ENCODE measurements around the gene AKR1C4. TPM values are rescaled to one million over a fixed set of nuclear protein-coding genes. Genes with fewer than 3 reads are reported as not detected.
"Not testable (repeated sequence)": the region's sequence is repeated elsewhere in the genome, so short reads cannot be mapped to it uniquely, and the experiment has no call there.

The AKR1C4 gene
- total RNA-seq, 1 experiment from 2014 or later = not detected

DNA sequence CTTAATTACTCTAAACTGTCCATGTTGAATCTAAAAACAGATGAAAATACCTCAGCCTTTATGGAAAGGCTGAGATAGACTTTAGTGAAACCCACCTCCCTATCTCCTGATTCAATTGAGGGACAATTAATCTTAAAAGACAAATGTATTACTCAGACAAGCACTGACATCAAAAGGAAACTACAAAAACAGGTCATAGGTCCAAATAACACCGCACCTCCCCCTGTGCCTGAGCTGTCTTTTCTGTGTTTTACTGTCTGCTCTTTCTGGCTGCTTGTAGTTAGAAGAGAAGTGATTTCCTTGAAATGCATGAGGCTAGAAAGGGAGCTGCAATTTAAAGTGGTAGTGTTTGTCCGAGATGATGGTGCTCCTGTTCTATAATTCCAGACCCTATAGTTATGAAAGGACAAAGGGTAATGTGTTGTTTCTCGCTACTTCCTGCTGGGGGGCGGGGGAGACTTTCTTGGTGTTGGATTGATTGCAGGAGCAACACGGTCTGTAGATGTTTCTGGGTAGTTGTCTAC is 27.7 kb upstream of the AKR1C4 start:
- H2BK15ac ChIP-seq (ENCODE audit: low read depth, low read length) = no peak overlapping the region
- Mint-ChIP-seq H3K27ac (no peak overlapping the region), H3K4me1 (peaks cover 3 to 4% of the 10 kb centered on the region in 2 experiments; a peak in 2 of 4 replicates), H3K4me3 (no peak overlapping the region), H3K9me3 (peaks cover 72% of the 10 kb centered on the region in 2 experiments), H3K36me3 (ENCODE audit: insufficient read depth in 1 of 3, low read depth in 3 of 3) (peaks cover 0 to 30% (median 13%) of the 10 kb centered on the region in 3 experiments; a peak in 5 of 7 replicates), H3K27me3 (ENCODE audit: low read depth) (peaks cover 82% of the 10 kb centered on the region)
- H2BK12ac ChIP-seq (ENCODE audit: insufficient read length, low read depth, low read length) = no peak overlapping the region
- H4K8ac ChIP-seq (replicated peaks; ENCODE audit: insufficient read length, low read depth, low read length) = no peak overlapping the region
- H4K5ac ChIP-seq (ENCODE audit: insufficient read length, low read depth, low read length) = no peak overlapping the region
- no peaks in the 10 kb centered on the region for H4K20me1 ChIP-seq (ENCODE audit: control insufficient read depth, insufficient read depth, insufficient read length)
- no peak overlapping the region for H3K27ac ChIP-seq (ENCODE audit: insufficient read length, low read depth, low read length)
- H3K4me2 ChIP-seq (ENCODE audit: insufficient read depth, insufficient read length, low read length) = no peak overlapping the region
- H3T11ph ChIP-seq (ENCODE audit: low read length) = no peak overlapping the region
- peaks cover 9% of the 10 kb centered on the region; the same call in 1 of the 2 replicates for H3K27me3 ChIP-seq (ENCODE audit: insufficient read depth, low read length)
- no peak overlapping the region for H4K91ac ChIP-seq (ENCODE audit: insufficient read length, low read depth, low read length)
- H3K23ac ChIP-seq (ENCODE audit: insufficient read length, low read depth, low read length) = no peak overlapping the region
- no peak overlapping the region for H2BK5ac ChIP-seq (ENCODE audit: insufficient read length, low read length)
- H3K56ac ChIP-seq (ENCODE audit: insufficient read length, low read depth, low read length) = no peak overlapping the region
- H2AK5ac ChIP-seq (ENCODE audit: insufficient read length, low read length) = no peak overlapping the region
- peaks cover 18% of the 10 kb centered on the region for H3K9me3 ChIP-seq (ENCODE audit: control insufficient read depth, low read depth, low read length)
- no CpG with 5 or more reads among the region's 5 CpGs for WGBS (ENCODE audit: extremely low coverage, insufficient read length, low lambda C conversion rate)
- no peak overlapping the region for H2BK20ac ChIP-seq (ENCODE audit: low read depth, low read length, poor library complexity, severe bottlenecking)
- H3K9ac ChIP-seq (ENCODE audit: extremely low read depth, insufficient read length, low read length) = no peak overlapping the region
- no peaks in the 10 kb centered on the region for H3K79me2 ChIP-seq (ENCODE audit: insufficient read depth, low read length)
- H3K4ac ChIP-seq (ENCODE audit: low read depth, low read length) = no peak overlapping the region
- no peak for DNase-seq
- no peaks in the 10 kb centered on the region for H3K79me1 ChIP-seq (ENCODE audit: insufficient read depth, low read depth, low read length, poor library complexity, severe bottlenecking)
- no peak overlapping the region for H3K14ac ChIP-seq (ENCODE audit: insufficient read depth, low read length)
- H3K23me2 ChIP-seq (ENCODE audit: insufficient read length, low read depth, low read length, poor library complexity, severe bottlenecking) = no peaks in the 10 kb centered on the region
- no peak overlapping the region for H2AFZ ChIP-seq (ENCODE audit: low read length)
- H3K4me1 ChIP-seq (ENCODE audit: insufficient read depth, low read length) = no peaks in the 10 kb centered on the region
- H2BK120ac ChIP-seq (ENCODE audit: low read depth, low read length, poor library complexity, severe bottlenecking) = no peak overlapping the region
- no peak overlapping the region for H3K18ac ChIP-seq (ENCODE audit: insufficient read length, low read depth, low read length)
- TF ChIP-seq, protein P1, sequence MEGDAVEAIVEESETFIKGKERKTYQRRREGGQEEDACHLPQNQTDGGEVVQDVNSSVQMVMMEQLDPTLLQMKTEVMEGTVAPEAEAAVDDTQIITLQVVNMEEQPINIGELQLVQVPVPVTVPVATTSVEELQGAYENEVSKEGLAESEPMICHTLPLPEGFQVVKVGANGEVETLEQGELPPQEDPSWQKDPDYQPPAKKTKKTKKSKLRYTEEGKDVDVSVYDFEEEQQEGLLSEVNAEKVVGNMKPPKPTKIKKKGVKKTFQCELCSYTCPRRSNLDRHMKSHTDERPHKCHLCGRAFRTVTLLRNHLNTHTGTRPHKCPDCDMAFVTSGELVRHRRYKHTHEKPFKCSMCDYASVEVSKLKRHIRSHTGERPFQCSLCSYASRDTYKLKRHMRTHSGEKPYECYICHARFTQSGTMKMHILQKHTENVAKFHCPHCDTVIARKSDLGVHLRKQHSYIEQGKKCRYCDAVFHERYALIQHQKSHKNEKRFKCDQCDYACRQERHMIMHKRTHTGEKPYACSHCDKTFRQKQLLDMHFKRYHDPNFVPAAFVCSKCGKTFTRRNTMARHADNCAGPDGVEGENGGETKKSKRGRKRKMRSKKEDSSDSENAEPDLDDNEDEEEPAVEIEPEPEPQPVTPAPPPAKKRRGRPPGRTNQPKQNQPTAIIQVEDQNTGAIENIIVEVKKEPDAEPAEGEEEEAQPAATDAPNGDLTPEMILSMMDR (conservative IDR thresholded peaks at IDR 0.05) = no peak

DNA sequence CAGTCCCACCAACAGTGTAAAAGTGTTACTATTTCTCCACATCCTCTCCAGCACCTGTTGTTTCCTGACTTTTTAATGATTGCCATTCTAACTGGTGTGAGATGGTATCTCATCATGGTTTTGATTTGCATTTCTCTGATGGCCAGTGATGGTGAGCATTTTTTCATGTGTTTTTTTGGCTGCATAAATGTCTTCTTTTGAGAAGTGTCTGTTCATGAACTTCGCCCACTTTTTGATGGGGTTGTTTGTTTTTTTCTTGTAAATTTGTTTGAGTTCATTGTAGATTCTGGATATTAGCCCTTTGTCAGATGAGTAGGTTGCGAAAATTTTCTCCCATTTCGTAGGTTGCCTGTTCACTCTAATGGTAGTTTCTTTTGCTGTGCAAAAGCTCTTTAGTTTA is 21.1 kb upstream of the AKR1C4 start:
- H2BK120ac ChIP-seq (ENCODE audit: low read depth, low read length, poor library complexity, severe bottlenecking) = not testable (repeated sequence)

More for the DNA sequence above, 21.1 kb upstream of the AKR1C4 start:
- H3K4ac ChIP-seq (ENCODE audit: low read depth, low read length); DNase-seq; H3K9me3 ChIP-seq (ENCODE audit: control insufficient read depth, low read depth, low read length); H3K4me2 ChIP-seq (ENCODE audit: insufficient read depth, insufficient read length, low read length); H3K27me3 ChIP-seq (ENCODE audit: insufficient read depth, low read length); H3K56ac ChIP-seq (ENCODE audit: insufficient read length, low read depth, low read length); H4K5ac ChIP-seq (ENCODE audit: insufficient read length, low read depth, low read length); H2AFZ ChIP-seq (ENCODE audit: low read length); H3K27ac Mint-ChIP-seq; H3K18ac ChIP-seq (ENCODE audit: insufficient read length, low read depth, low read length); H3K4me3 Mint-ChIP-seq; H2BK5ac ChIP-seq (ENCODE audit: insufficient read length, low read length); H3T11ph ChIP-seq (ENCODE audit: low read length); H2BK20ac ChIP-seq (ENCODE audit: low read depth, low read length, poor library complexity, severe bottlenecking); H2BK15ac ChIP-seq (ENCODE audit: low read depth, low read length); H2BK12ac ChIP-seq (ENCODE audit: insufficient read length, low read depth, low read length); H3K27ac ChIP-seq (ENCODE audit: insufficient read length, low read depth, low read length); H3K4me1 Mint-ChIP-seq; H3K23me2 ChIP-seq (ENCODE audit: insufficient read length, low read depth, low read length, poor library complexity, severe bottlenecking); H3K14ac ChIP-seq (ENCODE audit: insufficient read depth, low read length); H4K91ac ChIP-seq (ENCODE audit: insufficient read length, low read depth, low read length); H3K79me1 ChIP-seq (ENCODE audit: insufficient read depth, low read depth, low read length, poor library complexity, severe bottlenecking); H2AK5ac ChIP-seq (ENCODE audit: insufficient read length, low read length); H3K36me3 Mint-ChIP-seq (ENCODE audit: insufficient read depth in 1 of 3, low read depth in 3 of 3); H3K79me2 ChIP-seq (ENCODE audit: insufficient read depth, low read length); H3K4me1 ChIP-seq (ENCODE audit: insufficient read depth, low read length); H4K20me1 ChIP-seq (ENCODE audit: control insufficient read depth, insufficient read depth, insufficient read length); H4K8ac ChIP-seq (replicated peaks; ENCODE audit: insufficient read length, low read depth, low read length); H3K9ac ChIP-seq (ENCODE audit: extremely low read depth, insufficient read length, low read length); H3K23ac ChIP-seq (ENCODE audit: insufficient read length, low read depth, low read length): not testable (repeated sequence)
- peaks cover 25% of the 10 kb centered on the region for H3K27me3 Mint-ChIP-seq (ENCODE audit: low read depth)
- peaks cover 27 to 37% of the 10 kb centered on the region in 2 experiments for H3K9me3 Mint-ChIP-seq
- WGBS (ENCODE audit: extremely low coverage, insufficient read length, low lambda C conversion rate) = no CpG with 5 or more reads among the region's 3 CpGs

Measured in H9 (cell line).